ENCODE measurements around the gene TMC5. TPM values are rescaled to one million over a fixed set of nuclear protein-coding genes. Genes with fewer than 3 reads are reported as not detected.

TMC5 gene
- total RNA-seq, 6 experiments from 2014 or later: 0.06 TPM; not detected in 5

- no peak for DNase-seq
- TF ChIP-seq CTCF (IDR thresholded peaks at IDR 0.05): no peak
- Mint-ChIP-seq H3K4me1 (ENCODE audit: low read depth) (no peaks in the 10 kb centered on the region), H3K36me3 (ENCODE audit: low read depth) (no peaks in the 10 kb centered on the region), H3K4me3 (no peak overlapping the region), H3K9me3 (no peaks in the 10 kb centered on the region; the same call in 1 of the 2 replicates), H3K27me3 (ENCODE audit: insufficient read depth) (peaks cover 7% of the 10 kb centered on the region), H3K27ac (no peak overlapping the region)
These were observed 2.2 kb upstream of the TMC5 start for GRCh38 chr16:19415461-19415860.

GRCh38 chr16:19415918-19416317, 1.8 kb upstream of the TMC5 start:
- Mint-ChIP-seq H3K4me1 (ENCODE audit: low read depth) (no peaks in the 10 kb centered on the region), H3K27ac (no peak overlapping the region), H3K4me3 (no peak overlapping the region), H3K27me3 (ENCODE audit: insufficient read depth) (peaks cover 6% of the 10 kb centered on the region), H3K9me3 (peaks cover 4% of the 10 kb centered on the region; the same call in 1 of the 2 replicates), H3K36me3 (ENCODE audit: low read depth) (no peaks in the 10 kb centered on the region)
- no peak for TF ChIP-seq CTCF (IDR thresholded peaks at IDR 0.05)
- DNase-seq: no peak

- H3K4me3 Mint-ChIP-seq: no peak overlapping the region
- H3K27ac Mint-ChIP-seq: no peak overlapping the region
- H3K4me1 Mint-ChIP-seq (ENCODE audit: low read depth): no peaks in the 10 kb centered on the region
- peaks cover 5% of the 10 kb centered on the region; the same call in 1 of the 2 replicates for H3K36me3 Mint-ChIP-seq (ENCODE audit: low read depth)
- peaks cover under 1% of the 10 kb centered on the region for H3K27me3 Mint-ChIP-seq (ENCODE audit: insufficient read depth)
- no peak for DNase-seq
- peaks cover 9% of the 10 kb centered on the region; the same call in 1 of the 2 replicates for H3K9me3 Mint-ChIP-seq
- TF ChIP-seq CTCF (IDR thresholded peaks at IDR 0.05): no peak
These were observed 517 bp downstream of the TMC5 start for GRCh38 chr16:19418200-19418599.

DNA sequence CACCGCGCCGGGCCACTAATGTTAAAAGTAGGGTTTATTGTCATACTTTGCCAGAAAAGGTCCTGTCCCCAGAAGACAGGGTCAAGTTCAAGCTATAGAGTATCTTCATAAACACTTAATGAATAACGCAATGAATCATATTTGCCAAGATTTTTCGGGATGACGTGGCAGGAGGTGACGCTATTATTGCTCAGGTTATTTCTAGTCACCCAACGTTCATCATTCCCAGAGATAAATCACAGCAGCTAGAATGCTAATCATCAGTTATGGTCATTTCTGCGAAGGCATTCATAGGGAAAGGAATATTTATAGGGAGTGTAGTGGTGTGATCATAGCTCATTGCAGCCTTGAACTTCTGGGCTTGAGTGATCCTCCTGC, 2.0 kb downstream of the TMC5 start:
- no peaks in the 10 kb centered on the region; the same call in none of the 2 replicates for H3K27me3 Mint-ChIP-seq (ENCODE audit: insufficient read depth)
- TF ChIP-seq CTCF (IDR thresholded peaks at IDR 0.05): no peak
- H3K36me3 Mint-ChIP-seq (ENCODE audit: low read depth): peaks cover 5% of the 10 kb centered on the region; the same call in 1 of the 2 replicates
- no peaks in the 10 kb centered on the region for H3K4me1 Mint-ChIP-seq (ENCODE audit: low read depth)
- DNase-seq: no peak
- H3K27ac Mint-ChIP-seq: no peak overlapping the region
- no peak overlapping the region for H3K4me3 Mint-ChIP-seq
- peaks cover 9% of the 10 kb centered on the region; the same call in 1 of the 2 replicates for H3K9me3 Mint-ChIP-seq

- Mint-ChIP-seq H3K27me3 (ENCODE audit: insufficient read depth) (peaks cover 4% of the 10 kb centered on the region), H3K4me1 (ENCODE audit: low read depth) (no peaks in the 10 kb centered on the region), H3K27ac (no peak overlapping the region), H3K36me3 (ENCODE audit: low read depth) (peaks cover 5% of the 10 kb centered on the region; the same call in 1 of the 2 replicates), H3K4me3 (no peak overlapping the region), H3K9me3 (peaks cover 9% of the 10 kb centered on the region; the same call in 1 of the 2 replicates)
- DNase-seq: no peak
- TF ChIP-seq CTCF (IDR thresholded peaks at IDR 0.05): no peak
These were observed 6.8 kb downstream of the TMC5 start for GRCh38 chr16:19424478-19424877.

- no peaks in the 10 kb centered on the region for H3K4me1 Mint-ChIP-seq (ENCODE audit: low read depth)
- H3K27me3 Mint-ChIP-seq (ENCODE audit: insufficient read depth): peaks cover 4% of the 10 kb centered on the region
- H3K4me3 Mint-ChIP-seq: no peak overlapping the region
- no peak overlapping the region for H3K27ac Mint-ChIP-seq
- H3K9me3 Mint-ChIP-seq: no peaks in the 10 kb centered on the region
- DNase-seq: no peak
- TF ChIP-seq CTCF (IDR thresholded peaks at IDR 0.05): no peak
- H3K36me3 Mint-ChIP-seq (ENCODE audit: low read depth): no peaks in the 10 kb centered on the region
These were observed 12.7 kb downstream of the TMC5 start for GRCh38 chr16:19430345-19430744.
